K562 (cell line): ENCODE data around the gene LSM12. TPM values are rescaled to one million over a fixed set of nuclear protein-coding genes. Genes with fewer than 3 reads are reported as not detected.

Experiments used
- BRCA1 ChIP-seq, 2 experiments: fragments of 450-650 bp in 1 of 2; sonication (generic) in 1 of 2; formaldehyde crosslinking in 1 of 2; IDR thresholded peaks; 2 replicates each; pipeline versions ENCODE4 v1.5.0 to v1.6.1; 2017 to 2020; ENCODE audit warnings: mild to moderate bottlenecking in 1 of 2, missing genetic modification reagents in 1 of 2
- CCAR2 ChIP-seq: fragments of 200-400 bp; formaldehyde crosslinking; IDR thresholded peaks from 2 replicates; pipeline ENCODE4 v1.6.1; 2017; ENCODE audit warnings: mild to moderate bottlenecking, low read depth, low read length
- E2F3 ChIP-seq: fragments of 250-450 bp; sonication (Bioruptor Pico); IDR thresholded peaks from 2 replicates; pipeline ENCODE4 v1.4.0; 2020; ENCODE audit warnings: mild to moderate bottlenecking
- EGR1 ChIP-seq: fragments of 450-650 bp; conservative IDR thresholded peaks from 2 replicates; pipeline ENCODE4 v1.6.1; 2017; ENCODE audit warnings: mild to moderate bottlenecking
- FOSL1 ChIP-seq: fragments of 200-800 bp; sonication (Bioruptor generic); conservative IDR thresholded peaks from 2 replicates; pipeline ENCODE4 v1.6.1; 2016; ENCODE audit warnings: missing genetic modification characterization, missing compliant biosample characterization
- GATAD2A ChIP-seq: fragments of 450-650 bp; IDR thresholded peaks from 2 replicates; pipeline ENCODE4 v1.6.1; 2017
- HDAC2 ChIP-seq: fragments of 450-650 bp; IDR thresholded peaks from 2 replicates; pipeline ENCODE4 v1.6.1; 2016; ENCODE audit warnings: mild to moderate bottlenecking
- HMGN3 ChIP-seq: IDR thresholded peaks from 2 replicates; pipeline ENCODE4 v1.6.1; 2011; ENCODE audit warnings: borderline replicate concordance, low read depth, mild to moderate bottlenecking, mixed read lengths, low read length; ENCODE audit not compliant: insufficient read length; ENCODE audit errors: extremely low read depth
- ILF3 ChIP-seq: fragments of 450-650 bp; IDR thresholded peaks from 2 replicates; pipeline ENCODE4 v1.6.1; 2018; ENCODE audit warnings: antibody characterized with exemption, mild to moderate bottlenecking, moderate library complexity, borderline replicate concordance
- KAT8 ChIP-seq: fragments of 450-650 bp; IDR thresholded peaks from 2 replicates; pipeline ENCODE4 v1.6.1; 2016; ENCODE audit warnings: low read depth, mild to moderate bottlenecking
- MYNN ChIP-seq, 2 experiments: sonication (generic); formaldehyde crosslinking in 1 of 2; IDR thresholded peaks; 2 replicates each; pipeline versions ENCODE4 v1.5.0 to v1.6.1; 2016 to 2020; ENCODE audit warnings: antibody characterized with exemption in 1 of 2, missing genetic modification reagents in 1 of 2
- NCOA1 ChIP-seq: fragments of 450-650 bp; IDR thresholded peaks from 2 replicates; pipeline ENCODE4 v1.6.1; 2016; ENCODE audit warnings: low read depth
- NFE2L1 ChIP-seq: fragments of 450-650 bp; IDR thresholded peaks from 2 replicates; pipeline ENCODE4 v1.6.1; 2016; ENCODE audit warnings: missing genetic modification characterization, low read depth, mild to moderate bottlenecking, missing compliant biosample characterization, moderate library complexity, borderline replicate concordance
- PPARD ChIP-seq: fragments of 250-450 bp; sonication (Bioruptor Pico); IDR thresholded peaks from 2 replicates; pipeline ENCODE4 v1.8.0; 2022; ENCODE audit warnings: inconsistent platforms, mild to moderate bottlenecking, moderate library complexity
- RBBP5 ChIP-seq: fragments of 200-600 bp; sonication (generic); IDR thresholded peaks from 2 replicates; pipeline ENCODE4 v1.6.1; 2012; ENCODE audit warnings: borderline replicate concordance, mild to moderate bottlenecking, low read length, control low read depth, inconsistent platforms; ENCODE audit not compliant: insufficient read depth, poor library complexity, severe bottlenecking
- SMAD4 ChIP-seq: fragments of 250-450 bp; sonication (Bioruptor Pico); conservative IDR thresholded peaks from 2 replicates; pipeline ENCODE4 v1.8.0; 2021; ENCODE audit warnings: inconsistent platforms, mild to moderate bottlenecking, moderate library complexity
- TCFL5 ChIP-seq: fragments of 250-450 bp; sonication (Bioruptor Pico); conservative IDR thresholded peaks from 2 replicates; pipeline ENCODE4 v1.6.1; 2021; ENCODE audit warnings: mild to moderate bottlenecking, moderate library complexity, matching md5 sums
- TFAP4 ChIP-seq: sonication (generic); formaldehyde crosslinking; IDR thresholded peaks from 2 replicates; pipeline ENCODE4 v1.8.0; 2022; ENCODE audit warnings: missing genetic modification reagents, mild to moderate bottlenecking, moderate library complexity, borderline replicate concordance
- ZC3H4 ChIP-seq: sonication (generic); formaldehyde crosslinking; IDR thresholded peaks from 2 replicates; pipeline ENCODE4 v1.9.0; 2021; ENCODE audit warnings: missing genetic modification reagents, borderline replicate concordance
- ZNF263 ChIP-seq: sonication (generic); formaldehyde crosslinking; IDR thresholded peaks from 2 replicates; pipeline ENCODE4 v1.8.0; 2022; ENCODE audit warnings: mild to moderate bottlenecking, missing genetic modification reagents, borderline replicate concordance
- ZNF311 ChIP-seq: fragments of 250-450 bp; sonication (Bioruptor Pico); IDR thresholded peaks from 2 replicates; pipeline ENCODE4 v1.4.0; 2020; ENCODE audit warnings: mild to moderate bottlenecking, moderate library complexity
- ZNF444 ChIP-seq: fragments of 250-450 bp; sonication (Bioruptor Pico); IDR thresholded peaks from 2 replicates; pipeline ENCODE4 v1.4.0; 2020; ENCODE audit warnings: mild to moderate bottlenecking, moderate library complexity
- ZNF57 ChIP-seq: fragments of 450-650 bp; formaldehyde crosslinking; IDR thresholded peaks from 2 replicates; pipeline ENCODE4 v1.4.0; 2020; ENCODE audit warnings: mild to moderate bottlenecking, moderate library complexity
- ZNF75A ChIP-seq: fragments of 450-650 bp; formaldehyde crosslinking; IDR thresholded peaks from 2 replicates; pipeline ENCODE4 v1.4.0; 2020; ENCODE audit warnings: mild to moderate bottlenecking
- polyA plus RNA-seq, 8 experiments: library from polyadenylated mRNA; depleted of rRNA in 4 of 8; stranded (reverse) in 5 of 8; unstranded in 3 of 8; fragments of >200 nt; fragmentation: Nextera tagmentation in 2 of 8; fragmentation: Illumina TruSeq in 1 of 8; extraction: Ambion mirVana in 2 of 8; extraction: Trizol in 1 of 8; gene quantifications; 2 replicates each; pipeline versions ENCODE4 v1.2.1 to v1.2.3, GENCODE V29; 2011 to 2014; ENCODE audit warnings: inconsistent platforms in 1 of 8, missing spikeins in 1 of 8
- total RNA-seq, 7 experiments: library from RNA; depleted of rRNA in 6 of 7; stranded (reverse); fragments of >200 nt in 6 of 7; fragmentation: Illumina TruSeq in 2 of 7; extraction: Trizol in 2 of 7; gene quantifications; 2 replicates each; pipeline versions ENCODE4 v1.2.1 to v1.2.3, GENCODE V29; 2011 to 2021; ENCODE audit warnings: low replicate concordance in 1 of 7
- TF ChIP-seq, protein P1 (sequence below): fragments of 450-650 bp; IDR thresholded peaks from 2 replicates; pipeline ENCODE4 v1.7.0; 2016; ENCODE audit warnings: borderline replicate concordance

LSM12 gene
- total and polyA plus RNA-seq, 9 of the 15 experiments (the other 6 are each of a cell fraction or from before 2014, with no cell fraction given) = 53.0 to 258 (median 89.3) TPM

DNA sequence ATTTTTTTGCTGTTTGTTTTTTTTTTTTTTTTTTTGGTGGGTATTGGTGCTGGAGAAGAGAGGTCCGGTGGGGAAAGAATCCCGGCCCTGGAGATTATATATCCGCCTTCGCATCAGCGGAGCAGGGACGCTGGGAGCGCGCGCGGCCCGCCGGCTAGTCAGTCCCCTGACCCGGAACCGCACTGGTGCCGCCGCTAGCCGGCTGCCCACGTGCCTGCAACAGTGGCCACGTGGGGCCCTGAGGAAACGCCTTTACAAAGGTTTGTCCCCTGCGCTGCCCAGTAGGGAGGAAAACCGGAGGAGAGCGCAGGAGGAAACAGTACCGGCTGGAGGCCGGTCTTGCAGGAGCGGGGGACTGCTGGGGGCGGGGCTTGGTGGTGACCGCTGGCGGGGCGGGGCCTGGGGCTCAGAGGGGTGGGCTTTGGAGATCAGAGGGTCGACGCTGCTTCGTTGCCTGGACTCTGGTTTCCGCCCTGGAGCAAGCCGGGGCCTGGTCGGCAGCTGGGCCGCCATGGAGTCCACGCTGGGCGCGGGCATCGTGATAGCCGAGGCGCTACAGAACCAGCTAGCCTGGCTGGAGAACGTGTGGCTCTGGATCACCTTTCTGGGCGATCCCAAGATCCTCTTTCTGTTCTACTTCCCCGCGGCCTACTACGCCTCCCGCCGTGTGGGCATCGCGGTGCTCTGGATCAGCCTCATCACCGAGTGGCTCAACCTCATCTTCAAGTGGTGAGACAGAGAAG lies 4.2 kb upstream of the LSM12 start, which contains the start of gene G6PC3 (continued):
- no peak for TF ChIP-seq ZNF57 (CRISPR knock-in tag)
- TF ChIP-seq FOSL1 = peak; percentile 61
- no peak for TF ChIP-seq PPARD
- peak; percentile 31 for TF ChIP-seq NCOA1
- no peak for TF ChIP-seq BRCA1 (IDR thresholded peaks at IDR 0.05)
- TF ChIP-seq BRCA1 (CRISPR knock-in tag; IDR thresholded peaks at IDR 0.05) = no peak
- TF ChIP-seq ZC3H4 (CRISPR knock-in tag) = no peak
- no peak for TF ChIP-seq MYNN (IDR thresholded peaks at IDR 0.05)
- TF ChIP-seq MYNN (CRISPR knock-in tag; IDR thresholded peaks at IDR 0.05) = no peak
- TF ChIP-seq HDAC2 = peak; percentile 87
- 0 out of 2 replicates have a peak, but pooled peaks have one; percentile 31 for TF ChIP-seq EGR1
- no peak for TF ChIP-seq KAT8
- TF ChIP-seq ZNF263 (CRISPR knock-in tag) = peak; percentile 56; the same call in 1 of the 2 replicates
- no peak for TF ChIP-seq CCAR2
- peak; percentile 81; the same call in 1 of the 2 replicates for TF ChIP-seq SMAD4 (CRISPR knock-in tag)
- no peak for TF ChIP-seq TCFL5 (CRISPR knock-in tag)
- TF ChIP-seq GATAD2A = no peak
- TF ChIP-seq, protein P1, sequence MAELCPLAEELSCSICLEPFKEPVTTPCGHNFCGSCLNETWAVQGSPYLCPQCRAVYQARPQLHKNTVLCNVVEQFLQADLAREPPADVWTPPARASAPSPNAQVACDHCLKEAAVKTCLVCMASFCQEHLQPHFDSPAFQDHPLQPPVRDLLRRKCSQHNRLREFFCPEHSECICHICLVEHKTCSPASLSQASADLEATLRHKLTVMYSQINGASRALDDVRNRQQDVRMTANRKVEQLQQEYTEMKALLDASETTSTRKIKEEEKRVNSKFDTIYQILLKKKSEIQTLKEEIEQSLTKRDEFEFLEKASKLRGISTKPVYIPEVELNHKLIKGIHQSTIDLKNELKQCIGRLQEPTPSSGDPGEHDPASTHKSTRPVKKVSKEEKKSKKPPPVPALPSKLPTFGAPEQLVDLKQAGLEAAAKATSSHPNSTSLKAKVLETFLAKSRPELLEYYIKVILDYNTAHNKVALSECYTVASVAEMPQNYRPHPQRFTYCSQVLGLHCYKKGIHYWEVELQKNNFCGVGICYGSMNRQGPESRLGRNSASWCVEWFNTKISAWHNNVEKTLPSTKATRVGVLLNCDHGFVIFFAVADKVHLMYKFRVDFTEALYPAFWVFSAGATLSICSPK = no peak; the same call in 1 of the 2 replicates
- no peak for TF ChIP-seq ILF3
- no peak for TF ChIP-seq ZNF75A (CRISPR knock-in tag)
- TF ChIP-seq TFAP4 = peak; percentile 93
- TF ChIP-seq HMGN3 = peak; percentile 79
- peak; percentile 69 for TF ChIP-seq RBBP5
- no peak for TF ChIP-seq ZNF444 (CRISPR knock-in tag)
- no peak for TF ChIP-seq NFE2L1
- no peak for TF ChIP-seq ZNF311 (CRISPR knock-in tag)
- no peak for TF ChIP-seq E2F3
